ENCODE results near the gene CD8A. TPM values are rescaled to one million over a fixed set of nuclear protein-coding genes. Genes with fewer than 3 reads are reported as not detected.
"Not testable (repeated sequence)": the region's sequence is repeated elsewhere in the genome, so short reads cannot be mapped to it uniquely, and the experiment has no call there.

CD8A gene
- polyA plus RNA-seq, 3 donors = 0.62 to 4.1 (median 1.7) TPM

DNA sequence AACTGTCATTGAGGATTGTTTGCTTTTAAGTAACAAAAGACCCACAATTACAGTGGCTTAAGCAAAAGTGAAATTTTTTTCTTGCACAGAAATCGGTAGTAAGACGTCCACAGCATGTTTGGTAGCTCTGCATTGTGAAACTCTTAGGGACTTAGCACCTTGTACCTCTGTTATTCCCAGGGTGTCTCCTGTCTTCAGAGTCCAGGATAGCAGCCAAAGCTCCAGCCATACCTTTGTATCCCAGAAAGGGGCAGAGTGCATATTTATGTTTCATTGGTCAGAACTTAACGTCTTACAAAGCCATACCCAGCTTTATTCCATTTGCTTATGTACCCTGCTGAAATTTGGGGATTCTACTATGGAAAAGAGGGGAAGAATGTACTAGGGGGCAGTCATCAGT lies 37.8 kb downstream of the CD8A start:
- H3K27ac ChIP-seq (ENCODE audit: low read depth, low read length) = no peak overlapping the region
- WGBS, 3 donors = 92 to 98% (median 97%) methylated on average over 3 of the region's 3 CpGs

DNA sequence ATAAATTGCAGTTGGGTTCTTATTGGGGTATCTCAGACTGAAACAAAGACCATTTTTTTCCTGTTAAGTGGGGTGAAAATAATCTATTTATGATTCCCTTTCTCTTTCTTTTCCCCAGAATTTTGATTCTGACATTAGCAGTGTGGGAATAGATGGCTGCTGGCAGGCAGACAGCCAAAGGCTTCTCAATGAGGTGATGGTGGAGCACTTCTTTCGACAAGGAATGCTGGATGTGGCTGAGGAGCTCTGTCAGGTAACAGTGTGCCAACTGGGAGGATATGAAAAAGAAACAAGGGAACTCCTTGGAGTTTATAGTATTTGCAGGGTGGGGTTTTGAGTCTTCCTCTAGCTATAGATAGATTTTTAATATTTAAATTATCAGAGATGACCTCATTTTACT lies 38.9 kb downstream of the CD8A start:
- H3K27ac ChIP-seq (ENCODE audit: low read depth, low read length) = no peak overlapping the region
- 88 to 100% (median 97%) methylated on average over 1 of the region's 1 CpG for WGBS, 3 donors

DNA sequence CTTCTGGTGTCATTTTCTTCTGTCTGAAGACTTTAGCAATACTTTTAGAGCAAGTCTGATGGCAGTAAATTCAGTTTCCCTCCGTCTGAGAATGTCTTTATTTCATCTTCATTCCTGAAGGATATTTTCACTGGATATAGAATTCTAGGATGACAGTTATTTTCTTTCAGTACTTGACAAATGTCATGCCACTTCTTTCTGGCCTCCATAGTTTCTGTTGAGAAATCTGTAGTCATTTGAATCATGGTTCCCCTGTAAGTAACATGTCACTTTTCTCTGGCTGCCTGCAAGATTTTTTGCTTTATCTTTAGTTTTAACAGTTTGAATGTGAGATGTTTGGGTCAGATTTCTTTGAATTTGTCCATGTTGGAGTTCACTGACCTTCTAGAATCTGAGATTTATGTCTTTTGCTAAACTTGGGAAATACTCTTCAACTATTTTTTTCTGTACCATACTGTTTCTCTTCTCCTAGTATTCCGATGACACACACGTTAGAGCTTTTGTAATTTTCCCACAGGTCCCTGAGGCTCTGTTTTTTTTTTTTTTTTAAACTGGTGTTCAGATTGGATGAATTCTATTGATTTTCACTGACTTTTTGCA lies 40.4 kb downstream of the CD8A start:
- 88 to 94% (median 93%) methylated on average over 3 of the region's 3 CpGs for WGBS, 3 donors
- H3K27ac ChIP-seq (ENCODE audit: low read depth, low read length) = no peak overlapping the region

DNA sequence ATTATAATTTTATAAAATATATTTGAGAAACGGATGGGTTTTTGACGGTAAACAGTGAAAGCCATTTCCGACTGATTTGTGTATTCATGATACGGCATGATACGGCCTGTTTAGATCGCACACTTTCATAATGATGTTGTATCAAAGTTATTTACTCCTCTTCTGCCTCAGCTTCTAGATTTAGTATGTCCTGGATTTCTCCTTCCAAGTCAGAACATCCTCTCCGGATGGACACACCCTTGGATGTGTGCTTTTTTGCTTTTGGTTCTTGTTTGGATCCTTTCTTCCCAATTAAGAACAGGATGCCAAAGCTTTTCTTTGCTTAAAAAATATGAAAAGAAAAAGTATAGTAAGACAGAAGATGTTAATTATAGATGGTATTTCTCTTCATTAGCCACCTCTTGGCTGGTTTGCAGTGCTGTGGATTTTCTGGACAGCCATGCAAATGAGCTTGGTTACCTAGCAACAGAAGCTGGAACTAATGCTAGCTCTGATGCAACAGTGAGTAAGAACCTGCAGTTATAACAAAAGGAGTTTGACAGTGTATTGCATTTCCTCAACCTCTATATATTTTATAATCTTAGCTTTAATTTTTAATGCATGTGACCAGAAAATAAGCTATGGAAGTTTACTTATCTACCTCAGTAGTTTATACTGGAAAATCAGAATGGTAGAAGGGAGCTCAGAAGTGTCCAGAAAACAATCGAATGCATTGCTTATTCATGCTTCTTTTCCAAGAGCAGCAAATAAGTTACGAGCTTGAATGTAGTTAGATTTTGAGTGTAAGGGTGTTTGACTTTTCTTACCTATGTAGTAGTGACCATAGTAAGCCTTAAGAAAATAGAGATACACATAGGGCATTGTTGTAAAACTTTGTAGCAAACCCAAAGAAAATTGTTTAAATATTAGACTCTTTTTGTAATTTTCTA lies 42.7 kb downstream of the CD8A start:
- H3K27ac ChIP-seq (ENCODE audit: low read depth, low read length) = no peak overlapping the region
- 85 to 91% (median 88%) methylated on average over 9 of the region's 9 CpGs for WGBS, 3 donors

DNA sequence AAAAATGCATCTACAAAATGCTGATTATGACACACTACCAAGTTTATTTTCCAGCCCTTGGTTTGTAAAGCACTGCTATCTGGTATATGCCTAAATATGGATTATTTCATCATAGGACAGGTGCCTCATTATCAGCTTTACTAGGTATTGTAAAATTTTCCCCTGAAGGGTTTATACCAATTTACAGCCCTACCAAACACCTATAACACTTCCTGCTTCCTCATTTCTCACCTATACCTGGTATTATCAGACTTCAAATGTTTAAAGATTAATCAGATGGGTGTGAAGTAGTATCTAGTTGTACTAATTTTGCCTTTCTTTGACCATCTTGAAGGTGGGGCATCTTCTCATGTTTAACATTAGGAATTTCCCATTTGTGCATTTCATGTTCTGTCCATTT lies 43.8 kb downstream of the CD8A start:
- no peak overlapping the region for H3K27ac ChIP-seq (ENCODE audit: low read depth, low read length)

DNA sequence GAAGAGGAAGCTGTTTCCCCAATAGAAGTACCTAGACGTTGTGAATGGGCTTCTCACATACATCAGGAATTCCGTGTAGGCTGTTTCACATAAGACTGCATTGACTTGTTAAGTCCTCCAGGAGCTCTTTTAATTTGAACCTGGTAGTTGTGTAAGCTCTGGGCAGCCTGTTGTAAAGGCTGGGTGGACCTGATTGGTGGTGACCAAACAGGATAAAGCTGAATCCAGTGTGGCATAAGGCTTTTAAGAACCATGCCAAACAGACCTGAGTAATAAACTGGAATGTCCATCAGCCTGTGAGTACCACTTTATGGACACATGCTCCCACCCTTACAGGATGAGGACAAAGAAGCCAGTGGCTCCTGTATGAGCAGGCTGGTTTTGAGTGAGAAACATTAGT lies 46.6 kb downstream of the CD8A start:
- 76 to 78% (median 78%) methylated on average over 2 of the region's 2 CpGs for WGBS, 3 donors
- H3K27ac ChIP-seq (ENCODE audit: low read depth, low read length) = no peak overlapping the region

DNA sequence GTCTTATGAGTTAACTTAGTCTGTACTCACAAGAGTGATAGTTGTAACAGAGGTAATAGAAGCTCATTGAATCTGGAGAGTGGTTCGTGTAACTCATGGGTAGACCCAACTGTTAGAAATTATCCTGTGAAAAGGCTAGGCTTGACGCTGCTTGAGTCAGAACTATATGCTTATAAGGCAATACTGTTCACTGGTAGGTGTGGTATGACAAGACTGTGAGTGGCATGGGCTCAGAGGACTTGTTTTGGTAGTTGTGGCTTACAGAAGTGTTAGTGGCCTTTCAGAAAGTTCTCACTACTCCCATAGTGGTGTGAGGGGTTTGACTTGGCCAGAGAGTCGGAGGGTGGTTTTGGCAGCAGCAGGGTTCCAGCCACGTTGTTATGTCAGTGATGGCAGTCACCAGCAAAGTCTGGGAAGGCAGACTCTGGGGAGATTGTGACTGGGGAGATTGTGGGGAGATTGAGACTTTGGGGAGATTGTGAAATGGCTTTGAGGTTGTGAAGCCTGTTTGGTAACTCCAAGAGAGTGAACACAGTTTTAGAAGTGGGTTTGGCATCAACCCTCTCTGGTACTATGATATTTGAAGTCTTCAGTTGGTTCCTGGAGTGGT lies 48.7 kb downstream of the CD8A start:
- WGBS, 3 donors = 64% methylated on average over 1 of the region's 4 CpGs; no CpG with 5 or more reads in 2 of the 3 donors
- H3K27ac ChIP-seq (ENCODE audit: low read depth, low read length) = not testable (repeated sequence)

DNA sequence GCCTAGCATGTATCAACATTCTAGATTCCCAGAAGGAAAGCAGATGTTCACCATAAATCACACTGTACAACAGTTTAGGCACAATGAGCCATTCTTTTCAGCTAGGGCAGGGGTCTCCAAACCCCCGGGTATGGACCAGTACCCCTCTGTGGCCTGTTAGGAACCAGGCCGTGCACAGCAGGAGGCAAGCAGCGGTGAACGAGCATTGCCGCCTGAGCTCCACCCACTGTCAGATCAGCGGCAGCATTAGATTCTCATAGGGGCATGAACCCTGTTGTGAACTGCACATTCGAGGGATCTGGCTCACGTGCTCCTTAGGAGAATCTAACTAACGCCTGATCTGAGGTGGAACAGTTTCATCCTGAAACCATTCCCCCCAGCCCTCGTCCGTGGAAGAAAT lies 50.8 kb downstream of the CD8A start:
- H3K27ac ChIP-seq (ENCODE audit: low read depth, low read length) = not testable (repeated sequence)
- WGBS, 3 donors = no CpG with 5 or more reads among the region's 11 CpGs

DNA sequence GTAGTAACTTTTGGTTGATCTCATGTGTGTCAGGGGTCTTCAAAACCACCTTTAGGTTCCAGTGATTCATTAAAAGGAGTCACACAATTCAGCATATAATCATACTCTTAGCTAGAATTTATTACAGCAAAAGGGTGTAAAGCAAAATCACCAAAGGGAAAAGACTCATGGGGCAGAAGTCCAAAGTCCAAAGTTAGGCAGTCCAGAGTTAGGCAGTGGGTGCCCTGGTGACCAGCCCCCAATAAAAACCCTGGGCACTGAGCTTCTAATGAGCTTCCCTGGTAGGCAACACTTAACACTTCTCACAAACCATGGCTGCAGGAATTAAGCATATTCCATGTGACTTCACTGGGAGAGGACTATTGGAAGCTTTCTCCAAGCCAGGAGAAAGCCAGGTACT lies 51.2 kb downstream of the CD8A start:
- not testable (repeated sequence) for H3K27ac ChIP-seq (ENCODE audit: low read depth, low read length)

DNA sequence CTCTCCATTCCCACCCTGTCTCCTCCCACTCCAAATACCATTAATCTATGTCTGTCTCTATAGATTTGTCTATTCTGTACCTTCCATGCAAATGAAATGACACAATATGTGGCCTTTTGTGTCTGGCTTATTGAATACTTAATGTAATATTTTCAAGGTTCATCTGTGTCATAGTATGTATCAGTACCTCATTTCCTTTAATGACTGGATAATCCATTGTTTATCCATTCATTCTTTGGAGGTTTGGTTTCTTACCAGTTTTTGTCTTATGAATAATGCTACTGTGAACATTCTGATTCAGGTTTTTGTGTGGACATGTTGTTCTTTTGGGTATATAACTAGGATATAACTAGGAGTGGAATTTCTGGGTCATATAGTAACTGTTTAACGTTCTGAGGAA lies 55.8 kb downstream of the CD8A start:
- H3K27ac ChIP-seq (ENCODE audit: low read depth, low read length) = not testable (repeated sequence)
- no CpG with 5 or more reads among the region's 1 CpG for WGBS, 3 donors

Other genes starting within 250 kb of the CD8A start
- gene CHMP3, start 227.5 kb downstream of the CD8A start, polyA plus RNA-seq = 100 to 1,000 TPM in 1 of 3 donors, 10 to 100 TPM in 2; 80.1 to 108 (median 98.6) TPM
- gene RNF103, start 167.0 kb downstream of the CD8A start, polyA plus RNA-seq = 10 to 100 TPM; 12.5 to 17.2 (median 16.0) TPM
- gene RMND5A, start 70.6 kb downstream of the CD8A start, polyA plus RNA-seq = 10 to 100 TPM in 1 of 3 donors, 1 to 10 TPM in 2; 6.2 to 16.3 (median 9.9) TPM
- gene CD8B, start 71.0 kb upstream of the CD8A start, polyA plus RNA-seq = 1 to 10 TPM in 1 of 3 donors, under 1 TPM in 1, not detected in 1; 0.79 to 2.2 TPM
- under 1 TPM in 2 of 3 donors, not detected in 1; 0.67 TPM for gene RGPD1, start 151.2 kb upstream of the CD8A start, polyA plus RNA-seq
- 1 to 10 TPM in 1 of 3 donors, under 1 TPM in 2; 0.77 to 2.6 (median 0.87) TPM for gene PLGLB1, start 230.9 kb upstream of the CD8A start, polyA plus RNA-seq

Data from adipose tissue (tissue), 3 donors.